Measurements from ENCODE around the gene BEST2.
A peak's percentile ranks its signal among the peaks of the same experiment; 100 is the strongest.
"Not testable (repeated sequence)": the region's sequence is repeated elsewhere in the genome, so short reads cannot be mapped to it uniquely, and the experiment has no call there.

BEST2 gene

DNA sequence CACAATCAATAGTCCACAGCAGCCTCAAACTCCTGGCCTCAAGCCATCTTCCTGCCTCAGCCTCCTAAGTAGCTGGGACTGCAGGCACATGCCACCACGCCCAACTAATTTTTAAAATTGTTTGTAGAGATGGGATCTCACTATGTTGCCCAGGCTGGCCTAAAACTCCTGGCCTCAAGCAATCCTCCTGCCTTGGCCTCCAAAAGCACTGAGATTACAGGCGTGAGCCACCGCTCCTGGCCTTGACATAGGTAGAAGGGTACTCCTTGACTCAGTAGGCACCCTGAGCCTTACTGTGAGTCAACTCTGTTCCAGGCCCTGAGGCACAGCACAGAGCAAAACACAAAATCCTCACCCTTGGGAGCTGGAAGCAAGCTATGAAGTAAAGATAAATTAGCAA lies 35.7 kb upstream of the BEST2 start:
- Histone ChIP-seq H3K27ac (ENCODE audit: insufficient read depth, low read depth, low read length, poor library complexity, severe bottlenecking) (no peak overlapping the region), H3K27me3 (ENCODE audit: control insufficient read depth, insufficient read depth, low read length, poor library complexity, severe bottlenecking) (no peaks in the 10 kb centered on the region), H3K4me1 (ENCODE audit: control insufficient read depth, insufficient read depth, low read length) (no peaks in the 10 kb centered on the region), H3K4me3 (ENCODE audit: insufficient read depth, low read depth, low read length) (no peak overlapping the region), H3K9me3 (ENCODE audit: control insufficient read depth, low read length) (no peaks in the 10 kb centered on the region), H3K36me3 (ENCODE audit: control insufficient read depth, insufficient read depth, low read length) (peaks cover 48% of the 10 kb centered on the region)
- WGBS, 2 experiments, result 96 to 100% methylated on average over 3 of the region's 3 CpGs

DNA sequence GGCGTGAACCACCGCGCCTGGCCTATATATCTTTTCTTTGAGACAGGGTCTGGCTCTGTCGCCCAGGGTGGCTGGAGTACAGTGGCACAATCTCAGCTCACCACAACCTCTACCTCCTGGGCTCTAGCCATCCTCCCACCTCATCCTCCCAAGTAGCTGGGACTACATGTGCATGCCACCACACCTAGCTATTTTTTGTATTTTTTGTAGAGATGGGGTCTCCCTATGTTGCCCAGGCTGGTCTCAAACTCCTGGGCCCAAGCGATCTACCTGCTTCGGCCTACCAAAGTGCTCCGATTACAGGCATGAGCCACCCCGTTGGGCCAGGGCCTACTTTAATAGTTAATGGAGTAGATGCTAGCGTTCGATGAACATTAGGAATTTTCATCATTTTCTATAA lies 31.3 kb upstream of the BEST2 start:
- Histone ChIP-seq H3K27ac (ENCODE audit: insufficient read depth, low read depth, low read length, poor library complexity, severe bottlenecking) (no peak overlapping the region), H3K36me3 (ENCODE audit: control insufficient read depth, insufficient read depth, low read length) (peaks cover 18% of the 10 kb centered on the region), H3K27me3 (ENCODE audit: control insufficient read depth, insufficient read depth, low read length, poor library complexity, severe bottlenecking) (no peaks in the 10 kb centered on the region), H3K4me1 (ENCODE audit: control insufficient read depth, insufficient read depth, low read length) (no peaks in the 10 kb centered on the region), H3K9me3 (ENCODE audit: control insufficient read depth, low read length) (no peaks in the 10 kb centered on the region), H3K4me3 (ENCODE audit: insufficient read depth, low read depth, low read length) (peak overlapping the region; percentile 65)
- WGBS, 2 experiments, result 93 to 96% methylated on average over 10 of the region's 10 CpGs

DNA sequence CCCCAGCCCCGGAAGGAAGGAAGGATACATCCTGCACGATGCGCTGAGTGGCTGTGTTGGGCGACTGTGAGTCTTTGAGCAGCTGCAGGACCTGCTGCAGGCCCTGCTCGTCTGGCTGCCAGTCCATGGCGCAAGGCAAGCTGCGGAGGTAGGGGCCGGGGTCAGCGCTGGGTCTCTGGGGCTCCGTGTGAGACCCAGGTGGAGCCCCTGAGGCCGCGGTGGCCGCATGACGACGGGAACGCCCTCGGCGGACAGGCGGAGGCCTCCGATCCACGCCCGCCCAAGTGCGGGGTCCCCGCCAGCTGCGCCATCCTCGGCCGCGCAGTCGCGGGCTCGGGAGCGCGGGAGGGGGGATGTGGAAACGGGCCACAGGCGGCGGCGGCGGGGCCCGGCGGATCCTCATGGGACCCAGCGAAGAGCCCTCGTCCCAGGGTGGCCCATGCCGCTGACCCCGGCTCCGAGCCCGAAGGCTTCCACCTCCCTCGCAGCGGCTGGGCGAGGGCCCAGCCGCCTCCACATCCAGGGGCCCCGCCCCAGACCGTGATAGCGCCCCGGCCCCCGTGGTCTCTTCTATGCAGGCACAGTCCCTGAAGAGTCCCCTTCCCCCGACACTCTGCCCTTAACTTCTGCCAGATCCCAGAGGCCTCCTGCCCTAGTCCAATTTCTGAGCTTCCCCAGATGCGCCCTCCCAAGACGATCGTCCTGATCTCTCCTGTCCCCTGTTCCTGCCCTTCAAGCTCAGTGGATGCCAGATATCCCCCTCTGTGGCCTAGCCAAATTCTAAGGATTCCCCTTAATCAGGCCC lies 30.5 kb upstream of the BEST2 start:
- Histone ChIP-seq H3K27me3 (ENCODE audit: control insufficient read depth, insufficient read depth, low read length, poor library complexity, severe bottlenecking) (no peaks in the 10 kb centered on the region), H3K36me3 (ENCODE audit: control insufficient read depth, insufficient read depth, low read length) (peaks cover 15% of the 10 kb centered on the region), H3K4me1 (ENCODE audit: control insufficient read depth, insufficient read depth, low read length) (no peaks in the 10 kb centered on the region), H3K4me3 (ENCODE audit: insufficient read depth, low read depth, low read length) (peak overlapping the region; percentile 65), H3K27ac (ENCODE audit: insufficient read depth, low read depth, low read length, poor library complexity, severe bottlenecking) (peak overlapping the region; percentile 86), H3K9me3 (ENCODE audit: control insufficient read depth, low read length) (no peaks in the 10 kb centered on the region)
- WGBS, 2 experiments, result 22% methylated on average over 59 of the region's 59 CpGs

DNA sequence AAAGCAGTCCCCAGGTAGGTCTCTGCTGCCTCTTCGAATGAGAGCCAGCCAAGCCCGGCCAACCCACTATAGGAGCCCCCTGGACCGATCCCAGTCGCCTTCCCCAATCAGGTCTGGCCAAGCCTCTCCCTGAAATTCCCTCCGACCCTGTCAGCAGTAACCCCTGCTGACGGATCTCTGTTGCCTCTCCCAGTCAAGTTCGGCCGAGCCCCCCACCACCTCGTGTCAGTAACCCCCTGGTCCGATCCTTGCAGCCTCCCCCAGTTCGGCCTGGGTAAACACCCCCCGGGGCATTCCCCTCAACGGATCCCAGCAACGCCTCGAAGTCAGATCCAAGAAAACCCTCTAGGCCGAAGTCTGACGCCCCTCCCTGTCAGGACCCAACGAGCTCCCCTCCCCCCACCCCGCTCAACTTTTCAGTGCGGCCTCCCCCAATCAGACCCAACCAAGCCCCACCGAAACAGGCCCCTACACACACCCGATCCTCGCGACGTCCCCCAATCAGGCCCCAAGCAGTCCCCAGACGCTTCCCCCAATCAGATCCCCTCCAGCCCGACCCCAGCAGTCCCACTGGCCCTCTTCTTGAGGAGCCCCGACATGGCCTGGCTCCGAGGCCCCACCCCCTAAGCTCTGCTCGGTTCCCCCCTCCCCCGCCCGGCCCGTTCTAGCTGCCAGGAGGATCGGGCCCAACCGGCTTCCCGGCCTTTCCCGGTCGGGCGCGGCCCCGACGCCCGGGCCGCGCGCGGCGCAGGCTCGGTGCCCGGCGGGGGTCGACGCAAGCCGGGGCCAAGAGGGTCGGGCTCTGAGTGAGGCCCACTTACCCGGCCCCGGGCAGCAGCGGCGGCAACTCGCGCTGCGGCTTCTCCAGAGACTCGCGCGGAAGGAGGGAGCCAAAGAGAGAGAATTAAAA lies 29.7 kb upstream of the BEST2 start:
- 1% methylated on average over 63 to 65 of the region's 65 CpGs for whole genome bisulfite sequencing, 2 experiments
- Histone ChIP-seq H3K27me3 (ENCODE audit: control insufficient read depth, insufficient read depth, low read length, poor library complexity, severe bottlenecking) (no peaks in the 10 kb centered on the region), H3K27ac (ENCODE audit: insufficient read depth, low read depth, low read length, poor library complexity, severe bottlenecking) (peak overlapping the region; percentile 86)

DNA sequence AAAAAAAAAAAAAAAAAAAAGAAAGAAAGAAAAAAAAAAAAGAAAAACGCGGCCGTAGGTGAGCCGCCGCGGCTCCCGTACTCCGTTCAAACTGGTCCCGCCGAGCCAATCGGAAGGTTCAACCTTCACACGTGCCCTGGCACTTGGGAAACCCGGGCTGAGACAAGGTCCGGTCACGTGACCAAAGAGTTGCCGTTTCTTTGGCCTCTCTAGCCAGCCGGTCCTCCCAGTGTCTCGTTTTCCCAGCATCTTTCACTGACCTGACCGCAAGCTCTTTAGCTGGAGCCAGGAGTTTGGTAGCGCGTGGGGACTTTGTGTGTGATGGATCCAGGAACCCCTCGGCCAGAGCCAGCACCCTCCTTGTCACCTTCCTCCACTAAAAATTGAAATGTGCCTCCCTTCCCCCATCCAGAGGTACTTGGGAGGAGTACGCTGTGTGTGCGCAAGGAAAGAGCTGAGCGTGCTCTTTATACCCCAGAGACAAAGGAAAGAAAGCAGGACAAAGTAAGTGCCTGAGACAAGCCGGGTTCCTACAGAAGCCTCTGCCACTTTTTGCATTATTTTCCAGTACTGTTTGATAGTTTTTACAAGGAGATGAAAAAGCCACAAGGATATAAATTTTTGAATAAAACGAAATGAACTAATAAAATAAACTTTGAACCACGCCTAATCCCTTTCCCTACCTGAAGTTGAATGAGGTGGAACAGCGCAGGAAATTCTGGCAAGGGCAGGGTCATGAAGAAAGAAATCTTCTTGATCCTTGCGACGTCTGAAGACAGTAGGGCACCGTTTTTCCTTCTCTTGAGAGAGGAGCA lies 28.8 kb upstream of the BEST2 start:
- H3K4me1 ChIP-seq (ENCODE audit: control insufficient read depth, insufficient read depth, low read length), result no peaks in the 10 kb centered on the region
- peaks cover 8% of the 10 kb centered on the region for H3K36me3 ChIP-seq (ENCODE audit: control insufficient read depth, insufficient read depth, low read length)
- H3K27me3 ChIP-seq (ENCODE audit: control insufficient read depth, insufficient read depth, low read length, poor library complexity, severe bottlenecking), result no peaks in the 10 kb centered on the region
- 0% methylated on average over 30 to 32 of the region's 32 CpGs for WGBS, 2 experiments
- no peaks in the 10 kb centered on the region for H3K9me3 ChIP-seq (ENCODE audit: control insufficient read depth, low read length)
- peak overlapping the region; percentile 86 for H3K27ac ChIP-seq (ENCODE audit: insufficient read depth, low read depth, low read length, poor library complexity, severe bottlenecking)
- peak overlapping the region; percentile 65 for H3K4me3 ChIP-seq (ENCODE audit: insufficient read depth, low read depth, low read length)

More for the DNA sequence above, 29.7 kb upstream of the BEST2 start:
- Histone ChIP-seq H3K9me3 (ENCODE audit: control insufficient read depth, low read length) (no peaks in the 10 kb centered on the region), H3K36me3 (ENCODE audit: control insufficient read depth, insufficient read depth, low read length) (peaks cover 8% of the 10 kb centered on the region), H3K4me3 (ENCODE audit: insufficient read depth, low read depth, low read length) (peak overlapping the region; percentile 65), H3K4me1 (ENCODE audit: control insufficient read depth, insufficient read depth, low read length) (no peaks in the 10 kb centered on the region)

DNA sequence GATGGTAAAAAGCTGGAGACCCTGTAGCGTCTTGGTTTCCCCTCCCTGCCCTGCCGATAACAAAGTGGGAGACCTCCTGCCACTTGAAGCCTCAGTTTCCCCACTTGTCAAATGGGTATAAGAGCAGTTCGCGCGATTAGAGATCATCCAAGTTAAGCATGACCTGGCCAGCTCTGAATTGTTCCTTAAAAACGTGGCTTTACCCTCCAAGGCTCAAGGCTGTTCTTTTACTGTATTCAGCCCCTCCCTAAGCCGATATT lies 28.3 kb upstream of the BEST2 start:
- Histone ChIP-seq H3K9me3 (ENCODE audit: control insufficient read depth, low read length) (no peaks in the 10 kb centered on the region), H3K27ac (ENCODE audit: insufficient read depth, low read depth, low read length, poor library complexity, severe bottlenecking) (peak overlapping the region; percentile 85), H3K4me1 (ENCODE audit: control insufficient read depth, insufficient read depth, low read length) (no peaks in the 10 kb centered on the region), H3K36me3 (ENCODE audit: control insufficient read depth, insufficient read depth, low read length) (peaks cover 6% of the 10 kb centered on the region), H3K27me3 (ENCODE audit: control insufficient read depth, insufficient read depth, low read length, poor library complexity, severe bottlenecking) (no peaks in the 10 kb centered on the region), H3K4me3 (ENCODE audit: insufficient read depth, low read depth, low read length) (peak overlapping the region; percentile 65)
- 0 to 1% methylated on average over 7 of the region's 7 CpGs for WGBS, 2 experiments

DNA sequence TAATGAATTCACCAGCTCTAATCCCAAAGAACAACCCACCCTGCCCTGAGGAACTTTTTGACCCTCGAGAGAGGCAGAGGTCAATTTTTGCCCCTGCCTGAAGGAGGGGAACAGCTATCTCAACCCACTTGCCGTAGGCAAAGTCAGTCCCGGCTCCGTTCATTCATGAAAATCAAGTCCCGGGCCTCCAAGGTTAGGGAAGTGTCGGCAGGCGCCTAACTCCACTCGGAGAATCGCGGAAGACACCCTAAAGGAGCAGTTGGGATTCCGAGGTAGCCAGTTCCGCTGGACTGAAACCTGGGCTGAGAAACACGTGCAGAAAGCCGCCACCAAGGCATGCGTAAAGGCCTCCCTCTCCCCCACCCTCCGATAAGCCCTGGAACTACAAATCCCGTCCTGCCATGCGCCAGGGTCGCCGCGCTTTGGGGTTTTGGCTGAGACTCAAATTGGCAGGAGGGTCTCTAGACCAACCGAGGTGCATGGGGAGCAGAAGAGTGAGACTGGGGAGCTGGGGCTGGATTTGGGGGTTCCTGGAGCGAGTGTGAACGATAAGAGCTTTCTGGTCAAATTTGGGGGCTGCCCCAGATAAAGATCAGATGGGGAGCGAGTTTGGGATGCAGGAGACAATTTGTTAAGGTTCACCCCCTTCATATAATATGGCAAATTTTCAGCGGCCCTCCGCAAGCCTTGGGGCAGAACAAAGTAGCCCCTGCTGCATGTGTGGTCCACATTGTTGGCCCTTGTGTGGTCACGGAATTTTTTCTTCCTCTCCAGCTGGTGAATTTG lies 27.8 kb upstream of the BEST2 start, which contains the start of gene TNPO2:
TNPO2 (minus strand) TSS at position 292 of the 786 bp plus-strand sequence. CDS start 2,955 bp downstream, outside the sequence.
- Histone ChIP-seq H3K27ac (ENCODE audit: insufficient read depth, low read depth, low read length, poor library complexity, severe bottlenecking) (peak within 1 kb of the TSS; percentile 85), H3K27me3 (ENCODE audit: control insufficient read depth, insufficient read depth, low read length, poor library complexity, severe bottlenecking) (no peaks in the 10 kb centered on the region), H3K36me3 (ENCODE audit: control insufficient read depth, insufficient read depth, low read length) (peaks cover under 1% of the 10 kb centered on the region), H3K4me3 (ENCODE audit: insufficient read depth, low read depth, low read length) (peak within 1 kb of the TSS; percentile 65), H3K4me1 (ENCODE audit: control insufficient read depth, insufficient read depth, low read length) (no peaks in the 10 kb centered on the region), H3K9me3 (ENCODE audit: control insufficient read depth, low read length) (no peaks in the 10 kb centered on the region)
- 6 to 8% methylated on average over 28 of the region's 28 CpGs for WGBS, 2 experiments

DNA sequence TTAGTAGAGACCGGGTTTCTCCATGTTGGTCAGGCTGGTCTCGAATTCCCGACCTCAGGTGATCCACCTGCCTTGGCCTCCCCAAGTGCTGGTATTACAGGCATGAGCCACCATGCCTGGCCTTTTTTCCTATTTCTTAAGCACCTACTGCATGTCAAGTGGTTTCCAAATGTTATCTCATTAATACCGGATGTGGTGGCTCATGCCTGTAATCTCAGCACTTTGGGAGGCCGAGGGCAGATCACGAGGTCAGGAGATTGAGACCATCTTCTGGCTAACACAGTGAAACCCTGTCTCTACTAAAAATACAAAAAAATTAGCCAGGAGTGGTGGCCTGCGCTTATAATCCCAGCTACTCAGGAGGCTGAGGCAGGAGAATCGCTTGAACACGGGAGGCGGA lies 26.0 kb upstream of the BEST2 start:
- WGBS, 2 experiments, result 95 to 97% methylated on average over 10 of the region's 10 CpGs
- H3K27ac ChIP-seq (ENCODE audit: insufficient read depth, low read depth, low read length, poor library complexity, severe bottlenecking); H3K27me3 ChIP-seq (ENCODE audit: control insufficient read depth, insufficient read depth, low read length, poor library complexity, severe bottlenecking); H3K4me1 ChIP-seq (ENCODE audit: control insufficient read depth, insufficient read depth, low read length); H3K4me3 ChIP-seq (ENCODE audit: insufficient read depth, low read depth, low read length); H3K9me3 ChIP-seq (ENCODE audit: control insufficient read depth, low read length): not testable (repeated sequence)
- H3K36me3 ChIP-seq (ENCODE audit: control insufficient read depth, insufficient read depth, low read length), result peaks cover 11% of the 10 kb centered on the region

DNA sequence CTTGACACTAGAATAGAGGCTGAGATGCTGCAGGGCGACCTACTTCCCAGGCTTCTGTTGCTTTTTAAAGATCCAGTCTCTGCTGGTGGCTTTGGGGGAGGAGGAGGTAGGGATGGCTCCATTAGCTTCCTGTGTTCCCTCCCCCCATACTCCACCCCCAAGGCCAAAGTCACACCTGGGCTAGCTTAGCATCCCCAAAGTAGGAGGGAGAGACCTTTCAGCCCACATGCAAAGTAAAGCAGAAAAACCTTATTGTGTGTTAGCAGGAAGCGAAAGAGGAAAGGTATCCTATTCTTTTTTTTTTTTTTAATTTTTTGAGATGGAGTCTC lies 24.6 kb upstream of the BEST2 start:
- H3K27ac ChIP-seq (ENCODE audit: insufficient read depth, low read depth, low read length, poor library complexity, severe bottlenecking), result no peak overlapping the region
- 95 to 100% methylated on average over 1 to 2 of the region's 2 CpGs for WGBS, 2 experiments
- H3K36me3 ChIP-seq (ENCODE audit: control insufficient read depth, insufficient read depth, low read length), result peaks cover 17% of the 10 kb centered on the region
- H3K9me3 ChIP-seq (ENCODE audit: control insufficient read depth, low read length), result no peaks in the 10 kb centered on the region
- H3K4me3 ChIP-seq (ENCODE audit: insufficient read depth, low read depth, low read length), result no peak overlapping the region
- no peaks in the 10 kb centered on the region for H3K27me3 ChIP-seq (ENCODE audit: control insufficient read depth, insufficient read depth, low read length, poor library complexity, severe bottlenecking)
- no peaks in the 10 kb centered on the region for H3K4me1 ChIP-seq (ENCODE audit: control insufficient read depth, insufficient read depth, low read length)

All from ectodermal cell (in vitro differentiated cells).